K562 (cell line): Measurements from ENCODE around the gene TRABD2B. TPM values are rescaled to one million over a fixed set of nuclear protein-coding genes. Genes with fewer than 3 reads are reported as not detected.

Experiments used
- ATAC-seq: fragments of 200-7000 bp; cut with Tn5 transposase; 3 replicates; pipeline ENCODE4 v1.9.1; 2020; ENCODE audit warnings: moderate library complexity
- BruUV-seq: library from RNA; stranded (reverse); fragments of 400-500 nt; replicated peaks from 2 replicates; lab custom pipeline; 2021; lab: Mats Ljungman, UMichigan
- CTCF ChIA-PET: fragments of 300-600 bp; formaldehyde crosslinking; extraction: SDS; loops from one replicate; lab custom pipeline; 2021; ENCODE audit warnings: low intra/inter-chr PET ratio; lab: Yijun Ruan, JAX
- POLR2A ChIA-PET: fragments of 300-600, 350-650 bp; sonication (Branson Sonifier 250); formaldehyde crosslinking; extraction: SDS; loops from one replicate; lab custom pipeline; 2021; ENCODE audit warnings: antibody characterized with exemption, inconsistent platforms; lab: Yijun Ruan, JAX
- DNase-seq, 4 experiments: peaks; one replicate each; pipeline versions ENCODE4 v3.0.0 to v3.0.0-alpha.2; 2011 to 2018; ENCODE audit warnings: low spot score in 3 of 4, mixed read lengths in 3 of 4; ENCODE audit errors: extremely low read depth in 1 of 4
- FAIRE-seq: peaks from 2 replicates; lab custom pipeline; 2011; peaks lifted over from hg19 to GRCh38; lab: Jason Lieb, UNC
- H2AFZ ChIP-seq: 2 replicates; pipeline ENCODE4 v1.6.0; 2011; ENCODE audit warnings: low read depth, low read length, control low read depth, inconsistent platforms
- H3K27ac ChIP-seq: fragments of 200-600 bp; 3 replicates; pipeline ENCODE4 v1.8.0; 2011; ENCODE audit warnings: low read depth, mild to moderate bottlenecking, control low read depth, inconsistent platforms, low read length, moderate library complexity, mixed read lengths; ENCODE audit errors: extremely low read depth
- H3K27me3 ChIP-seq, 2 experiments: fragments of 300-600 bp in 1 of 2; 2 replicates in 1 of 2; 3 replicates in 1 of 2; pipeline versions ENCODE4 v1.6.0 to v1.8.0; 2011; ENCODE audit warnings: inconsistent platforms in 2 of 2, low read length in 2 of 2, mild to moderate bottlenecking in 1 of 2, mixed read lengths in 1 of 2, moderate library complexity in 1 of 2; ENCODE audit not compliant: control insufficient read depth in 2 of 2, insufficient read depth in 2 of 2
- H3K36me3 ChIP-seq: fragments of 300-600 bp; 3 replicates; pipeline ENCODE4 v1.8.0; 2011; ENCODE audit warnings: mild to moderate bottlenecking, low read length, inconsistent platforms; ENCODE audit not compliant: control insufficient read depth, insufficient read depth
- H3K4me1 ChIP-seq, 2 experiments: fragments of 200-600 bp in 1 of 2; replicated peaks in 1 of 2; 2 replicates in 1 of 2; 3 replicates in 1 of 2; pipeline versions ENCODE4 v1.5.1 to v1.8.0; 2011; ENCODE audit warnings: inconsistent platforms in 2 of 2, low read length in 2 of 2, mild to moderate bottlenecking in 1 of 2, mixed read lengths in 1 of 2, moderate library complexity in 1 of 2; ENCODE audit not compliant: control insufficient read depth in 2 of 2, insufficient read depth in 2 of 2
- H3K4me2 ChIP-seq: 2 replicates; pipeline ENCODE4 v1.6.1; 2011; ENCODE audit warnings: low read length, control low read depth, inconsistent platforms, mixed read lengths; ENCODE audit not compliant: insufficient read depth
- H3K4me3 ChIP-seq: fragments of 200-600 bp; sonication (generic), shearing (Covaris generic); 2 replicates; pipeline ENCODE4 v1.5.1; 2016; ENCODE audit warnings: control low read depth, inconsistent platforms
- H3K79me2 ChIP-seq: fragments of 200-600 bp; 3 replicates; pipeline ENCODE4 v1.8.0; 2011; ENCODE audit warnings: low read length, inconsistent platforms; ENCODE audit not compliant: control insufficient read depth, insufficient read depth
- H3K9ac ChIP-seq, 2 experiments: 2 replicates each; pipeline versions ENCODE4 v1.6.0 to v1.6.1; 2011; ENCODE audit warnings: low read depth in 2 of 2, low read length in 2 of 2, control low read depth in 1 of 2, inconsistent platforms in 1 of 2, mild to moderate bottlenecking in 1 of 2, mixed read lengths in 1 of 2; ENCODE audit not compliant: insufficient read depth in 1 of 2
- H3K9me1 ChIP-seq: one replicate; pipeline ENCODE4 v1.6.0; 2011; ENCODE audit warnings: inconsistent platforms, mild to moderate bottlenecking, low read length, moderate library complexity; ENCODE audit not compliant: control insufficient read depth, insufficient read depth
- H3K9me3 ChIP-seq: replicated peaks from 2 replicates; pipeline ENCODE4 v1.5.1; 2011; ENCODE audit warnings: low read depth, low read length, inconsistent platforms; ENCODE audit not compliant: control insufficient read depth, insufficient read depth
- H4K20me1 ChIP-seq: replicated peaks from 2 replicates; pipeline ENCODE4 v1.6.1; 2011; ENCODE audit warnings: low read length, inconsistent platforms, mixed read lengths; ENCODE audit not compliant: control insufficient read depth, insufficient read depth
- GMEB1 ChIP-seq: fragments of 250-450 bp; sonication (Bioruptor Pico); IDR thresholded peaks from 2 replicates; pipeline ENCODE4 v1.4.0; 2020; ENCODE audit warnings: mild to moderate bottlenecking
- WGBS: fragments of 100-300 bp; shearing (Covaris generic); methylation state at CpG from one replicate; pipeline ENCODE4 v1.1.6; 2016; ENCODE audit warnings: low coverage, mixed read lengths; ENCODE audit not compliant: insufficient coverage; ENCODE audit errors: missing lambda C conversion rate; 5-methylcytosine and 5-hydroxymethylcytosine counted together
- in situ Hi-C: fragments of 300-500 bp; cut with MboI; formaldehyde crosslinking; loops from 4 replicates; pipeline ENCODE4 v1.15.0; 2018; ENCODE audit warnings: inconsistent platforms, mixed read lengths
- intact Hi-C: fragments of 100-400 bp; cut with micrococcal nuclease; formaldehyde crosslinking; loops from 2 replicates; pipeline ENCODE4 v1.14.2; 2022
- polyA plus RNA-seq, 8 experiments: library from polyadenylated mRNA; depleted of rRNA in 4 of 8; stranded (reverse) in 5 of 8; unstranded in 3 of 8; fragments of >200 nt; fragmentation: Nextera tagmentation in 2 of 8; fragmentation: Illumina TruSeq in 1 of 8; extraction: Ambion mirVana in 2 of 8; extraction: Trizol in 1 of 8; gene quantifications; 2 replicates each; pipeline versions ENCODE4 v1.2.1 to v1.2.3, GENCODE V29; 2011 to 2014; ENCODE audit warnings: inconsistent platforms in 1 of 8, missing spikeins in 1 of 8
- total RNA-seq, 7 experiments: library from RNA; depleted of rRNA in 6 of 7; stranded (reverse); fragments of >200 nt in 6 of 7; fragmentation: Illumina TruSeq in 2 of 7; extraction: Trizol in 2 of 7; gene quantifications; 2 replicates each; pipeline versions ENCODE4 v1.2.1 to v1.2.3, GENCODE V29; 2011 to 2021; ENCODE audit warnings: low replicate concordance in 1 of 7

Gene TRABD2B
- total and polyA plus RNA-seq, 9 of the 15 experiments (the other 6 are each of a cell fraction or from before 2014, with no cell fraction given) = not detected

GRCh38 chr1:47774986-47775834 is 222.0 kb downstream of the TRABD2B start:
- Histone ChIP-seq H3K9ac (no peak overlapping the region; a peak in 1 of 4 replicates), H3K27ac (no peak overlapping the region), H3K4me2 (no peak overlapping the region), H3K79me2 (no peaks in the 10 kb centered on the region), H3K4me3 (no peak overlapping the region), H3K9me3 (no peaks in the 10 kb centered on the region), H3K27me3 (peaks cover 19 to 78% of the 10 kb centered on the region in 2 experiments), H4K20me1 (peaks cover 20% of the 10 kb centered on the region), H2AFZ (no peak overlapping the region), H3K36me3 (no peaks in the 10 kb centered on the region), H3K4me1 (no peaks in the 10 kb centered on the region), H3K9me1 (no peaks in the 10 kb centered on the region)
- WGBS = 4% methylated on average over 24 of the region's 24 CpGs
- BruUV-seq = no TSS peak
- FAIRE-seq = no peak
- DNase-seq = no peak
- ChIA-PET POLR2A (no interaction called here), CTCF (no interaction called here)
- TF ChIP-seq GMEB1 (CRISPR knock-in tag) = no peak
- intact Hi-C loops = no loop called here
- ATAC-seq = no peak
- in situ Hi-C loops = loop anchor here (25.0 kb wide), 1 partner anchor 437 kb away; the partner anchor contains the start of gene SLC5A9
